K562 (cell line): Measurements from ENCODE around the gene FAM117B. TPM values are rescaled to one million over a fixed set of nuclear protein-coding genes. Genes with fewer than 3 reads are reported as not detected.

ENCODE experiments used
- ATAC-seq: fragments of 200-7000 bp; cut with Tn5 transposase; 3 replicates; pipeline ENCODE4 v1.9.1; 2020; ENCODE audit warnings: moderate library complexity
- BruUV-seq: library from RNA; stranded (reverse); fragments of 400-500 nt; replicated peaks from 2 replicates; lab custom pipeline; 2021; lab: Mats Ljungman, UMichigan
- CTCF ChIA-PET: fragments of 300-600 bp; formaldehyde crosslinking; extraction: SDS; loops from one replicate; lab custom pipeline; 2021; ENCODE audit warnings: low intra/inter-chr PET ratio; lab: Yijun Ruan, JAX
- POLR2A ChIA-PET: fragments of 300-600, 350-650 bp; sonication (Branson Sonifier 250); formaldehyde crosslinking; extraction: SDS; loops from one replicate; lab custom pipeline; 2021; ENCODE audit warnings: antibody characterized with exemption, inconsistent platforms; lab: Yijun Ruan, JAX
- DNase-seq, 4 experiments: peaks; one replicate each; pipeline versions ENCODE4 v3.0.0 to v3.0.0-alpha.2; 2011 to 2018; ENCODE audit warnings: low spot score in 3 of 4, mixed read lengths in 3 of 4; ENCODE audit errors: extremely low read depth in 1 of 4
- FAIRE-seq: peaks from 2 replicates; lab custom pipeline; 2011; peaks lifted over from hg19 to GRCh38; lab: Jason Lieb, UNC
- H2AFZ ChIP-seq: 2 replicates; pipeline ENCODE4 v1.6.0; 2011; ENCODE audit warnings: low read depth, low read length, control low read depth, inconsistent platforms
- H3K27ac ChIP-seq: fragments of 200-600 bp; 3 replicates; pipeline ENCODE4 v1.8.0; 2011; ENCODE audit warnings: low read depth, mild to moderate bottlenecking, control low read depth, inconsistent platforms, low read length, moderate library complexity, mixed read lengths; ENCODE audit errors: extremely low read depth
- H3K27me3 ChIP-seq, 2 experiments: fragments of 300-600 bp in 1 of 2; 2 replicates in 1 of 2; 3 replicates in 1 of 2; pipeline versions ENCODE4 v1.6.0 to v1.8.0; 2011; ENCODE audit warnings: inconsistent platforms in 2 of 2, low read length in 2 of 2, mild to moderate bottlenecking in 1 of 2, mixed read lengths in 1 of 2, moderate library complexity in 1 of 2; ENCODE audit not compliant: control insufficient read depth in 2 of 2, insufficient read depth in 2 of 2
- H3K36me3 ChIP-seq: fragments of 300-600 bp; 3 replicates; pipeline ENCODE4 v1.8.0; 2011; ENCODE audit warnings: mild to moderate bottlenecking, low read length, inconsistent platforms; ENCODE audit not compliant: control insufficient read depth, insufficient read depth
- H3K4me1 ChIP-seq, 2 experiments: fragments of 200-600 bp in 1 of 2; replicated peaks in 1 of 2; 2 replicates in 1 of 2; 3 replicates in 1 of 2; pipeline versions ENCODE4 v1.5.1 to v1.8.0; 2011; ENCODE audit warnings: inconsistent platforms in 2 of 2, low read length in 2 of 2, mild to moderate bottlenecking in 1 of 2, mixed read lengths in 1 of 2, moderate library complexity in 1 of 2; ENCODE audit not compliant: control insufficient read depth in 2 of 2, insufficient read depth in 2 of 2
- H3K4me2 ChIP-seq: 2 replicates; pipeline ENCODE4 v1.6.1; 2011; ENCODE audit warnings: low read length, control low read depth, inconsistent platforms, mixed read lengths; ENCODE audit not compliant: insufficient read depth
- H3K4me3 ChIP-seq: fragments of 200-600 bp; sonication (generic), shearing (Covaris generic); 2 replicates; pipeline ENCODE4 v1.5.1; 2016; ENCODE audit warnings: control low read depth, inconsistent platforms
- H3K79me2 ChIP-seq: fragments of 200-600 bp; 3 replicates; pipeline ENCODE4 v1.8.0; 2011; ENCODE audit warnings: low read length, inconsistent platforms; ENCODE audit not compliant: control insufficient read depth, insufficient read depth
- H3K9ac ChIP-seq, 2 experiments: 2 replicates each; pipeline versions ENCODE4 v1.6.0 to v1.6.1; 2011; ENCODE audit warnings: low read depth in 2 of 2, low read length in 2 of 2, control low read depth in 1 of 2, inconsistent platforms in 1 of 2, mild to moderate bottlenecking in 1 of 2, mixed read lengths in 1 of 2; ENCODE audit not compliant: insufficient read depth in 1 of 2
- H3K9me1 ChIP-seq: one replicate; pipeline ENCODE4 v1.6.0; 2011; ENCODE audit warnings: inconsistent platforms, mild to moderate bottlenecking, low read length, moderate library complexity; ENCODE audit not compliant: control insufficient read depth, insufficient read depth
- H3K9me3 ChIP-seq: replicated peaks from 2 replicates; pipeline ENCODE4 v1.5.1; 2011; ENCODE audit warnings: low read depth, low read length, inconsistent platforms; ENCODE audit not compliant: control insufficient read depth, insufficient read depth
- H4K20me1 ChIP-seq: replicated peaks from 2 replicates; pipeline ENCODE4 v1.6.1; 2011; ENCODE audit warnings: low read length, inconsistent platforms, mixed read lengths; ENCODE audit not compliant: control insufficient read depth, insufficient read depth
- BCL6 ChIP-seq: fragments of 250-450 bp; sonication (Bioruptor Pico); IDR thresholded peaks from 2 replicates; pipeline ENCODE4 v1.4.0; 2020
- BDP1 ChIP-seq: IDR thresholded peaks from 3 replicates; pipeline ENCODE4 v1.6.1; 2011; ENCODE audit not compliant: insufficient read length, insufficient read depth
- CBX2 ChIP-seq: fragments of 200-600 bp; sonication (generic); IDR thresholded peaks from one replicate; pipeline ENCODE4 v1.6.1; 2012; ENCODE audit warnings: mild to moderate bottlenecking, low read length, inconsistent platforms; ENCODE audit not compliant: insufficient read depth, poor library complexity, severe bottlenecking
- CBX3 ChIP-seq, 2 experiments: IDR thresholded peaks; 1 replicate in 1 of 2; 2 replicates in 1 of 2; pipeline ENCODE4 v1.6.1; 2012; ENCODE audit warnings: inconsistent platforms in 2 of 2, low read length in 2 of 2, borderline replicate concordance in 1 of 2, control low read depth in 1 of 2
- CEBPG ChIP-seq, 3 experiments: fragments of 200-800 bp in 1 of 3; sonication (Bioruptor generic) in 1 of 3; sonication (generic) in 1 of 3; formaldehyde crosslinking in 1 of 3; IDR thresholded peaks in 2 of 3; conservative IDR thresholded peaks in 1 of 3; 2 replicates each; pipeline versions ENCODE4 v1.6.1 to v1.8.0; 2016 to 2022; ENCODE audit warnings: missing compliant biosample characterization in 2 of 3, missing genetic modification characterization in 2 of 3, mild to moderate bottlenecking in 1 of 3, missing genetic modification reagents in 1 of 3
- KLF10 ChIP-seq: fragments of 250-450 bp; sonication (Bioruptor Pico); IDR thresholded peaks from 2 replicates; pipeline ENCODE4 v1.6.1; 2021; ENCODE audit warnings: matching md5 sums
- SAFB2 ChIP-seq: fragments of 200-400 bp; formaldehyde crosslinking; IDR thresholded peaks from 2 replicates; pipeline ENCODE4 v1.6.1; 2018; ENCODE audit warnings: borderline replicate concordance, low read length, low read depth, moderate library complexity; ENCODE audit not compliant: severe bottlenecking
- SMAD1 ChIP-seq: fragments of 150-350 bp; IDR thresholded peaks from 2 replicates; pipeline ENCODE4 v1.6.1; 2014; ENCODE audit warnings: low read length, low read depth; ENCODE audit not compliant: partially characterized antibody
- SRF ChIP-seq, 2 experiments: fragments of 250-450, 450-650 bp in 1 of 2; sonication (Bioruptor Pico) in 1 of 2; sonication (generic) in 1 of 2; formaldehyde crosslinking; IDR thresholded peaks; 2 replicates each; pipeline versions ENCODE4 v1.5.0 to v1.5.1; 2020 to 2022; ENCODE audit warnings: mild to moderate bottlenecking in 1 of 2, missing genetic modification reagents in 1 of 2
- SRSF1 ChIP-seq: fragments of 200-400 bp; formaldehyde crosslinking; IDR thresholded peaks from 2 replicates; pipeline ENCODE4 v1.6.1; 2017; ENCODE audit warnings: mild to moderate bottlenecking, low read depth, low read length, moderate library complexity
- ZNF23 ChIP-seq: fragments of 250-450 bp; sonication (Bioruptor Pico); IDR thresholded peaks from 2 replicates; pipeline ENCODE4 v1.4.0; 2020; ENCODE audit warnings: mild to moderate bottlenecking
- ZNF444 ChIP-seq: fragments of 250-450 bp; sonication (Bioruptor Pico); IDR thresholded peaks from 2 replicates; pipeline ENCODE4 v1.4.0; 2020; ENCODE audit warnings: mild to moderate bottlenecking, moderate library complexity
- ZNF507 ChIP-seq: conservative IDR thresholded peaks from 2 replicates; pipeline ENCODE4 v1.6.1; 2017; ENCODE audit warnings: missing genetic modification characterization, missing compliant biosample characterization
- ZNF586 ChIP-seq: fragments of 450-650 bp; formaldehyde crosslinking; conservative IDR thresholded peaks from 2 replicates; pipeline ENCODE4 v1.4.0; 2020; ENCODE audit warnings: mild to moderate bottlenecking, moderate library complexity
- ZNF589 ChIP-seq: fragments of 200-800 bp; sonication (Bioruptor generic); IDR thresholded peaks from 2 replicates; pipeline ENCODE4 v1.6.1; 2016; ENCODE audit warnings: low read depth, missing genetic modification characterization, missing compliant biosample characterization
- ZNF707 ChIP-seq: fragments of 250-450 bp; sonication (Bioruptor Pico); conservative IDR thresholded peaks from 2 replicates; pipeline ENCODE4 v1.8.0; 2022; ENCODE audit warnings: inconsistent platforms, mild to moderate bottlenecking, moderate library complexity
- WGBS: fragments of 100-300 bp; shearing (Covaris generic); methylation state at CpG from one replicate; pipeline ENCODE4 v1.1.6; 2016; ENCODE audit warnings: low coverage, mixed read lengths; ENCODE audit not compliant: insufficient coverage; ENCODE audit errors: missing lambda C conversion rate; 5-methylcytosine and 5-hydroxymethylcytosine counted together
- in situ Hi-C: fragments of 300-500 bp; cut with MboI; formaldehyde crosslinking; loops from 4 replicates; pipeline ENCODE4 v1.15.0; 2018; ENCODE audit warnings: inconsistent platforms, mixed read lengths
- intact Hi-C: fragments of 100-400 bp; cut with micrococcal nuclease; formaldehyde crosslinking; loops from 2 replicates; pipeline ENCODE4 v1.14.2; 2022
- polyA plus RNA-seq, 8 experiments: library from polyadenylated mRNA; depleted of rRNA in 4 of 8; stranded (reverse) in 5 of 8; unstranded in 3 of 8; fragments of >200 nt; fragmentation: Nextera tagmentation in 2 of 8; fragmentation: Illumina TruSeq in 1 of 8; extraction: Ambion mirVana in 2 of 8; extraction: Trizol in 1 of 8; gene quantifications; 2 replicates each; pipeline versions ENCODE4 v1.2.1 to v1.2.3, GENCODE V29; 2011 to 2014; ENCODE audit warnings: inconsistent platforms in 1 of 8, missing spikeins in 1 of 8
- total RNA-seq, 7 experiments: library from RNA; depleted of rRNA in 6 of 7; stranded (reverse); fragments of >200 nt in 6 of 7; fragmentation: Illumina TruSeq in 2 of 7; extraction: Trizol in 2 of 7; gene quantifications; 2 replicates each; pipeline versions ENCODE4 v1.2.1 to v1.2.3, GENCODE V29; 2011 to 2021; ENCODE audit warnings: low replicate concordance in 1 of 7
- TF ChIP-seq, protein P1 (sequence below): fragments of 450-650 bp; IDR thresholded peaks from 2 replicates; pipeline ENCODE4 v1.6.1; 2016; ENCODE audit warnings: missing biosample characterization, missing genetic modification characterization
- TF ChIP-seq, protein P2 (sequence below): fragments of 450-650 bp; IDR thresholded peaks from 2 replicates; pipeline ENCODE4 v1.6.1; 2017; ENCODE audit warnings: antibody characterized with exemption, mild to moderate bottlenecking

Gene FAM117B
- total and polyA plus RNA-seq, 9 of the 15 experiments (the other 6 are each of a cell fraction or from before 2014, with no cell fraction given): 1.6 to 5.2 (median 2.6) TPM

DNA sequence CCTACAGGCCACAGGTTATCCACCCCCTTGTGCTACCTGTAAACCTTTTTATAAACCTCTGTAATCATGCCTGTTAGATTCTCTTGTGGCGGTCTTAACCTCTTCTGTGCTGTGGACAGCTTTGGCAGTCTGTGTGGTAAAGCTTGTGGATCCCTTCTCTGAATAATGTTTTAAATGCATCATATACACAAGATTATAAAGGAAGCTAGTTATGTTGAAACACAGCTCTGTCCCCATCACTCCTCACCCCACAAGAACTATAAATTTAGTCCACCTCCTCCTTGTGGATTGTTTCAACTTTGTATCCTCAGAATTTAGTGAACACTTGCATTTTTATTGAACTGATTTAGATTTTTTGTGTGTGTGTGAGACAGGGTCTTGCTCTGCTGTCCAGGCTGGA, 129.1 kb downstream of the FAM117B start:
- H3K36me3 ChIP-seq: peaks cover 10% of the 10 kb centered on the region; the same call in 1 of the 3 replicates
- DNase-seq (no peak), ATAC-seq (no peak), FAIRE-seq (no peak)
- WGBS: 88% methylated on average over 1 of the region's 1 CpG
- in situ Hi-C loops (no loop called here), intact Hi-C loops (no loop called here)
- H3K4me3 ChIP-seq: no peak overlapping the region
- H3K9me1 ChIP-seq: no peaks in the 10 kb centered on the region
- no peak overlapping the region for H3K9ac ChIP-seq
- H3K9me3 ChIP-seq: no peaks in the 10 kb centered on the region
- no TSS peak for BruUV-seq
- H3K79me2 ChIP-seq: no peaks in the 10 kb centered on the region
- no peak overlapping the region for H3K4me2 ChIP-seq
- no peaks in the 10 kb centered on the region for H3K4me1 ChIP-seq
- POLR2A ChIA-PET: no interaction called here
- H3K27ac ChIP-seq: no peak overlapping the region
- CTCF ChIA-PET: no interaction called here
- H4K20me1 ChIP-seq: no peaks in the 10 kb centered on the region
- no peaks in the 10 kb centered on the region for H3K27me3 ChIP-seq
- no peak for TF ChIP-seq ZNF707 (CRISPR knock-in tag)
- no peak for TF ChIP-seq ZNF589 (CRISPR knock-in tag)
- TF ChIP-seq BCL6 (CRISPR knock-in tag): no peak
- TF ChIP-seq ZNF444 (CRISPR knock-in tag): no peak
- no peak for TF ChIP-seq SAFB2
- no peak for TF ChIP-seq SRSF1
- no peak for TF ChIP-seq KLF10
- TF ChIP-seq ZNF507 (tag): no peak
- TF ChIP-seq ZNF586 (CRISPR knock-in tag): no peak
- no peak for TF ChIP-seq SMAD1
- no peak for TF ChIP-seq CBX2
- TF ChIP-seq, protein P1, sequence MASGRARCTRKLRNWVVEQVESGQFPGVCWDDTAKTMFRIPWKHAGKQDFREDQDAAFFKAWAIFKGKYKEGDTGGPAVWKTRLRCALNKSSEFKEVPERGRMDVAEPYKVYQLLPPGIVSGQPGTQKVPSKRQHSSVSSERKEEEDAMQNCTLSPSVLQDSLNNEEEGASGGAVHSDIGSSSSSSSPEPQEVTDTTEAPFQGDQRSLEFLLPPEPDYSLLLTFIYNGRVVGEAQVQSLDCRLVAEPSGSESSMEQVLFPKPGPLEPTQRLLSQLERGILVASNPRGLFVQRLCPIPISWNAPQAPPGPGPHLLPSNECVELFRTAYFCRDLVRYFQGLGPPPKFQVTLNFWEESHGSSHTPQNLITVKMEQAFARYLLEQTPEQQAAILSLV: no peak
- TF ChIP-seq CBX3 (IDR thresholded peaks at IDR 0.05; ENCODE audit: borderline replicate concordance in 1 of 2, low read length in 2 of 2): no peak
- no peak for TF ChIP-seq ZNF23
- no peak for TF ChIP-seq CEBPG (CRISPR knock-in tag; IDR thresholded peaks at IDR 0.05)
- TF ChIP-seq CEBPG (tag; conservative IDR thresholded peaks at IDR 0.05 in 1 of 2, IDR thresholded peaks at IDR 0.05 in 1 of 2): no peak
- TF ChIP-seq BDP1: no peak
- TF ChIP-seq SRF (CRISPR knock-in tag; IDR thresholded peaks at IDR 0.05): no peak
- TF ChIP-seq, protein P2, sequence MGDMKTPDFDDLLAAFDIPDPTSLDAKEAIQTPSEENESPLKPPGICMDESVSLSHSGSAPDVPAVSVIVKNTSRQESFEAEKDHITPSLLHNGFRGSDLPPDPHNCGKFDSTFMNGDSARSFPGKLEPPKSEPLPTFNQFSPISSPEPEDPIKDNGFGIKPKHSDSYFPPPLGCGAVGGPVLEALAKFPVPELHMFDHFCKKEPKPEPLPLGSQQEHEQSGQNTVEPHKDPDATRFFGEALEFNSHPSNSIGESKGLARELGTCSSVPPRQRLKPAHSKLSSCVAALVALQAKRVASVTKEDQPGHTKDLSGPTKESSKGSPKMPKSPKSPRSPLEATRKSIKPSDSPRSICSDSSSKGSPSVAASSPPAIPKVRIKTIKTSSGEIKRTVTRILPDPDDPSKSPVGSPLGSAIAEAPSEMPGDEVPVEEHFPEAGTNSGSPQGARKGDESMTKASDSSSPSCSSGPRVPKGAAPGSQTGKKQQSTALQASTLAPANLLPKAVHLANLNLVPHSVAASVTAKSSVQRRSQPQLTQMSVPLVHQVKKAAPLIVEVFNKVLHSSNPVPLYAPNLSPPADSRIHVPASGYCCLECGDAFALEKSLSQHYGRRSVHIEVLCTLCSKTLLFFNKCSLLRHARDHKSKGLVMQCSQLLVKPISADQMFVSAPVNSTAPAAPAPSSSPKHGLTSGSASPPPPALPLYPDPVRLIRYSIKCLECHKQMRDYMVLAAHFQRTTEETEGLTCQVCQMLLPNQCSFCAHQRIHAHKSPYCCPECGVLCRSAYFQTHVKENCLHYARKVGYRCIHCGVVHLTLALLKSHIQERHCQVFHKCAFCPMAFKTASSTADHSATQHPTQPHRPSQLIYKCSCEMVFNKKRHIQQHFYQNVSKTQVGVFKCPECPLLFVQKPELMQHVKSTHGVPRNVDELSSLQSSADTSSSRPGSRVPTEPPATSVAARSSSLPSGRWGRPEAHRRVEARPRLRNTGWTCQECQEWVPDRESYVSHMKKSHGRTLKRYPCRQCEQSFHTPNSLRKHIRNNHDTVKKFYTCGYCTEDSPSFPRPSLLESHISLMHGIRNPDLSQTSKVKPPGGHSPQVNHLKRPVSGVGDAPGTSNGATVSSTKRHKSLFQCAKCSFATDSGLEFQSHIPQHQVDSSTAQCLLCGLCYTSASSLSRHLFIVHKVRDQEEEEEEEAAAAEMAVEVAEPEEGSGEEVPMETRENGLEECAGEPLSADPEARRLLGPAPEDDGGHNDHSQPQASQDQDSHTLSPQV: no peak
- no peak overlapping the region for H2AFZ ChIP-seq
